ENCODE results near the gene NCAPD2.

NCAPD2 gene

GRCh38 chr12:6459004-6459337 lies 34.9 kb upstream of the NCAPD2 start:
- Histone ChIP-seq H3K23ac (ENCODE audit: low read length) (no peak overlapping the region), H3K27ac (ENCODE audit: low read depth, low read length) (no peak overlapping the region), H3K4me1 (ENCODE audit: control insufficient read depth, low read depth, low read length) (no peaks in the 10 kb centered on the region), H3K4me2 (ENCODE audit: low read length) (no peak overlapping the region), H3K79me1 (ENCODE audit: low read length) (no peaks in the 10 kb centered on the region), H2AK5ac (ENCODE audit: low read length) (no peak overlapping the region), H3K9ac (ENCODE audit: low read length) (no peak overlapping the region), H2BK15ac (replicated peaks; ENCODE audit: low read depth) (no peak overlapping the region), H3K18ac (ENCODE audit: low read length) (no peak overlapping the region), H3K79me2 (ENCODE audit: control insufficient read depth, insufficient read depth, low read length) (no peaks in the 10 kb centered on the region), H3K27me3 (ENCODE audit: insufficient read depth, low read length, poor library complexity) (no peaks in the 10 kb centered on the region), H2BK5ac (ENCODE audit: low read length) (no peak overlapping the region), H3K56ac (ENCODE audit: low read length) (no peak overlapping the region), H3K4ac (ENCODE audit: low read depth, low read length) (no peak overlapping the region), H4K5ac (ENCODE audit: low read length) (no peak overlapping the region), H4K8ac (ENCODE audit: low read depth, low read length) (no peak overlapping the region), H3K4me3 (ENCODE audit: low read length) (no peak overlapping the region), H2BK120ac (ENCODE audit: low read depth, low read length) (no peak overlapping the region), H3K36me3 (ENCODE audit: control insufficient read depth, insufficient read depth, low read length) (peaks cover 5% of the 10 kb centered on the region)
- WGBS (ENCODE audit: extremely low coverage, insufficient coverage, low lambda C conversion rate) = no CpG with 5 or more reads among the region's 2 CpGs
- DNase-seq = no peak

- WGBS (ENCODE audit: extremely low coverage, insufficient coverage, low lambda C conversion rate) = no CpG with 5 or more reads among the region's 10 CpGs
- no peaks in the 10 kb centered on the region for H3K79me1 ChIP-seq (ENCODE audit: low read length)
- peaks cover 14% of the 10 kb centered on the region for H3K36me3 ChIP-seq (ENCODE audit: control insufficient read depth, insufficient read depth, low read length)
- H4K8ac ChIP-seq (ENCODE audit: low read depth, low read length) = no peak overlapping the region
- no peaks in the 10 kb centered on the region for H3K79me2 ChIP-seq (ENCODE audit: control insufficient read depth, insufficient read depth, low read length)
- no peak overlapping the region for H3K4me3 ChIP-seq (ENCODE audit: low read length)
- H3K56ac ChIP-seq (ENCODE audit: low read length) = no peak overlapping the region
- H3K9ac ChIP-seq (ENCODE audit: low read length) = no peak overlapping the region
- no peak overlapping the region for H4K5ac ChIP-seq (ENCODE audit: low read length)
- H2AK5ac ChIP-seq (ENCODE audit: low read length) = no peak overlapping the region
- H2BK15ac ChIP-seq (replicated peaks; ENCODE audit: low read depth) = no peak overlapping the region
- H3K27ac ChIP-seq (ENCODE audit: low read depth, low read length) = no peak overlapping the region
- no peak overlapping the region for H2BK120ac ChIP-seq (ENCODE audit: low read depth, low read length)
- no peak overlapping the region for H2BK5ac ChIP-seq (ENCODE audit: low read length)
- no peak overlapping the region for H3K18ac ChIP-seq (ENCODE audit: low read length)
- H3K4me2 ChIP-seq (ENCODE audit: low read length) = no peak overlapping the region
- H3K23ac ChIP-seq (ENCODE audit: low read length) = no peak overlapping the region
- no peaks in the 10 kb centered on the region for H3K4me1 ChIP-seq (ENCODE audit: control insufficient read depth, low read depth, low read length)
- DNase-seq = no peak
- no peaks in the 10 kb centered on the region for H3K27me3 ChIP-seq (ENCODE audit: insufficient read depth, low read length, poor library complexity)
- no peak overlapping the region for H3K4ac ChIP-seq (ENCODE audit: low read depth, low read length)
These were observed 33.0 kb upstream of the NCAPD2 start for GRCh38 chr12:6460751-6461371.

GRCh38 chr12:6461401-6462233 lies 32.3 kb upstream of the NCAPD2 start:
- Histone ChIP-seq H3K36me3 (ENCODE audit: control insufficient read depth, insufficient read depth, low read length) (peaks cover 14% of the 10 kb centered on the region), H3K4me3 (ENCODE audit: low read length) (no peak overlapping the region), H3K4me2 (ENCODE audit: low read length) (no peak overlapping the region), H3K79me2 (ENCODE audit: control insufficient read depth, insufficient read depth, low read length) (no peaks in the 10 kb centered on the region), H3K4ac (ENCODE audit: low read depth, low read length) (no peak overlapping the region), H2AK5ac (ENCODE audit: low read length) (no peak overlapping the region), H4K8ac (ENCODE audit: low read depth, low read length) (no peak overlapping the region), H2BK5ac (ENCODE audit: low read length) (no peak overlapping the region), H2BK15ac (replicated peaks; ENCODE audit: low read depth) (no peak overlapping the region), H3K79me1 (ENCODE audit: low read length) (no peaks in the 10 kb centered on the region), H3K4me1 (ENCODE audit: control insufficient read depth, low read depth, low read length) (no peaks in the 10 kb centered on the region), H4K5ac (ENCODE audit: low read length) (no peak overlapping the region), H2BK120ac (ENCODE audit: low read depth, low read length) (no peak overlapping the region), H3K27ac (ENCODE audit: low read depth, low read length) (no peak overlapping the region), H3K23ac (ENCODE audit: low read length) (no peak overlapping the region), H3K9ac (ENCODE audit: low read length) (no peak overlapping the region), H3K27me3 (ENCODE audit: insufficient read depth, low read length, poor library complexity) (no peaks in the 10 kb centered on the region), H3K56ac (ENCODE audit: low read length) (no peak overlapping the region), H3K18ac (ENCODE audit: low read length) (no peak overlapping the region)
- WGBS (ENCODE audit: extremely low coverage, insufficient coverage, low lambda C conversion rate) = no CpG with 5 or more reads among the region's 15 CpGs
- DNase-seq = no peak

GRCh38 chr12:6462234-6462995 lies 31.5 kb upstream of the NCAPD2 start:
- Histone ChIP-seq H2BK15ac (replicated peaks; ENCODE audit: low read depth) (no peak overlapping the region), H3K4me3 (ENCODE audit: low read length) (no peak overlapping the region), H4K5ac (ENCODE audit: low read length) (no peak overlapping the region), H2BK120ac (ENCODE audit: low read depth, low read length) (no peak overlapping the region), H3K36me3 (ENCODE audit: control insufficient read depth, insufficient read depth, low read length) (peaks cover 14% of the 10 kb centered on the region), H3K23ac (ENCODE audit: low read length) (no peak overlapping the region), H3K27me3 (ENCODE audit: insufficient read depth, low read length, poor library complexity) (no peaks in the 10 kb centered on the region), H3K4me1 (ENCODE audit: control insufficient read depth, low read depth, low read length) (no peaks in the 10 kb centered on the region), H3K27ac (ENCODE audit: low read depth, low read length) (no peak overlapping the region), H3K18ac (ENCODE audit: low read length) (no peak overlapping the region), H3K79me2 (ENCODE audit: control insufficient read depth, insufficient read depth, low read length) (no peaks in the 10 kb centered on the region), H3K79me1 (ENCODE audit: low read length) (no peaks in the 10 kb centered on the region), H2BK5ac (ENCODE audit: low read length) (no peak overlapping the region), H2AK5ac (ENCODE audit: low read length) (no peak overlapping the region), H3K4me2 (ENCODE audit: low read length) (no peak overlapping the region), H4K8ac (ENCODE audit: low read depth, low read length) (no peak overlapping the region), H3K56ac (ENCODE audit: low read length) (no peak overlapping the region), H3K9ac (ENCODE audit: low read length) (no peak overlapping the region), H3K4ac (ENCODE audit: low read depth, low read length) (no peak overlapping the region)
- DNase-seq = no peak
- WGBS (ENCODE audit: extremely low coverage, insufficient coverage, low lambda C conversion rate) = no CpG with 5 or more reads among the region's 14 CpGs

- no peak overlapping the region for H2BK120ac ChIP-seq (ENCODE audit: low read depth, low read length)
- H3K4me2 ChIP-seq (ENCODE audit: low read length) = no peak overlapping the region
- no peak overlapping the region for H3K4me3 ChIP-seq (ENCODE audit: low read length)
- H3K79me1 ChIP-seq (ENCODE audit: low read length) = peaks cover 2% of the 10 kb centered on the region
- peaks cover 14% of the 10 kb centered on the region for H3K36me3 ChIP-seq (ENCODE audit: control insufficient read depth, insufficient read depth, low read length)
- H3K4ac ChIP-seq (ENCODE audit: low read depth, low read length) = no peak overlapping the region
- H2BK15ac ChIP-seq (replicated peaks; ENCODE audit: low read depth) = no peak overlapping the region
- H3K9ac ChIP-seq (ENCODE audit: low read length) = no peak overlapping the region
- no peaks in the 10 kb centered on the region for H3K79me2 ChIP-seq (ENCODE audit: control insufficient read depth, insufficient read depth, low read length)
- H3K27ac ChIP-seq (ENCODE audit: low read depth, low read length) = no peak overlapping the region
- DNase-seq = no peak
- no peaks in the 10 kb centered on the region for H3K27me3 ChIP-seq (ENCODE audit: insufficient read depth, low read length, poor library complexity)
- H2BK5ac ChIP-seq (ENCODE audit: low read length) = no peak overlapping the region
- H4K5ac ChIP-seq (ENCODE audit: low read length) = no peak overlapping the region
- no peaks in the 10 kb centered on the region for H3K4me1 ChIP-seq (ENCODE audit: control insufficient read depth, low read depth, low read length)
- no peak overlapping the region for H2AK5ac ChIP-seq (ENCODE audit: low read length)
- H3K23ac ChIP-seq (ENCODE audit: low read length) = no peak overlapping the region
- no peak overlapping the region for H3K56ac ChIP-seq (ENCODE audit: low read length)
- no peak overlapping the region for H4K8ac ChIP-seq (ENCODE audit: low read depth, low read length)
- no peak overlapping the region for H3K18ac ChIP-seq (ENCODE audit: low read length)
- WGBS (ENCODE audit: extremely low coverage, insufficient coverage, low lambda C conversion rate) = no CpG with 5 or more reads among the region's 7 CpGs
These were observed 30.7 kb upstream of the NCAPD2 start for GRCh38 chr12:6463216-6463615.

All from mesendoderm (in vitro differentiated cells).